ENCODE measurements around the gene PLCD1. TPM values are rescaled to one million over a fixed set of nuclear protein-coding genes. Genes with fewer than 3 reads are reported as not detected.
A peak's percentile ranks its signal among the peaks of the same experiment; 100 is the strongest.
"Not testable (repeated sequence)": the region's sequence is repeated elsewhere in the genome, so short reads cannot be mapped to it uniquely, and the experiment has no call there.

The PLCD1 gene
- total RNA-seq, 3 donors from 2014 or later: 17.0 to 36.2 (median 23.4) TPM

- Histone ChIP-seq H3K36me3 (no peaks in the 10 kb centered on the region), H3K9me3 (no peaks in the 10 kb centered on the region), H3K4me3 (no peak overlapping the region), H3K4me1 (no peaks in the 10 kb centered on the region), H3K27ac (peak overlapping the region; percentile 33 to 53), H3K27me3 (no peaks in the 10 kb centered on the region)
- TF ChIP-seq CTCF (IDR thresholded peaks at IDR 0.05): peak in 2 of 3 donors; percentile 53 to 62
- no peak for TF ChIP-seq POLR2AphosphoS5 (IDR thresholded peaks at IDR 0.05)
- no peak for TF ChIP-seq POLR2A (IDR thresholded peaks at IDR 0.05)
- intact Hi-C loops (cut with DNase I; ENCODE audit: low total_unique reads): no loop called here
- no peak for DNase-seq (ENCODE audit: low spot score in 2 of 2)
Measured at GRCh38 chr3:37974121-37975083, 55.0 kb downstream of the PLCD1 start.

- Histone ChIP-seq H3K27ac (peak overlapping the region; percentile 40 to 59), H3K4me3 (no peak overlapping the region), H3K36me3 (no peaks in the 10 kb centered on the region), H3K4me1 (no peaks in the 10 kb centered on the region), H3K9me3 (no peaks in the 10 kb centered on the region), H3K27me3 (no peaks in the 10 kb centered on the region)
- intact Hi-C loops (cut with DNase I; ENCODE audit: low total_unique reads): no loop called here
- DNase-seq (ENCODE audit: low spot score in 2 of 2): no peak
- no peak for TF ChIP-seq POLR2A (IDR thresholded peaks at IDR 0.05)
- no peak for TF ChIP-seq POLR2AphosphoS5 (IDR thresholded peaks at IDR 0.05)
- no peak for TF ChIP-seq CTCF (IDR thresholded peaks at IDR 0.05)
Measured at GRCh38 chr3:37973246-37974054, 56.0 kb downstream of the PLCD1 start.

- H3K4me3 ChIP-seq; H3K27me3 ChIP-seq; intact Hi-C loops (cut with DNase I; ENCODE audit: low total_unique reads); H3K4me1 ChIP-seq; H3K36me3 ChIP-seq; H3K9me3 ChIP-seq; DNase-seq (ENCODE audit: low spot score in 2 of 2): not testable (repeated sequence)
- H3K27ac ChIP-seq: peak overlapping the region in 1 of 2 donors; percentile 59
Measured at GRCh38 chr3:37972056-37972455, 57.4 kb downstream of the PLCD1 start.

GRCh38 chr3:37971467-37971866, 58.0 kb downstream of the PLCD1 start:
- no peak for TF ChIP-seq POLR2AphosphoS5 (IDR thresholded peaks at IDR 0.05)
- no peak for TF ChIP-seq CTCF (IDR thresholded peaks at IDR 0.05)
- TF ChIP-seq POLR2A (IDR thresholded peaks at IDR 0.05): no peak
- no peaks in the 10 kb centered on the region for H3K27me3 ChIP-seq
- H3K36me3 ChIP-seq: no peaks in the 10 kb centered on the region
- DNase-seq (ENCODE audit: low spot score in 2 of 2): no peak
- H3K27ac ChIP-seq: no peak overlapping the region
- no peaks in the 10 kb centered on the region for H3K9me3 ChIP-seq
- intact Hi-C loops (cut with DNase I; ENCODE audit: low total_unique reads): no loop called here
- no peaks in the 10 kb centered on the region for H3K4me1 ChIP-seq
- H3K4me3 ChIP-seq: no peak overlapping the region

GRCh38 chr3:37970802-37971201, 58.6 kb downstream of the PLCD1 start:
- no peak overlapping the region for H3K4me3 ChIP-seq
- no peaks in the 10 kb centered on the region for H3K27me3 ChIP-seq
- DNase-seq (ENCODE audit: low spot score in 2 of 2): no peak
- TF ChIP-seq CTCF (IDR thresholded peaks at IDR 0.05) (no peak), POLR2A (IDR thresholded peaks at IDR 0.05) (no peak), POLR2AphosphoS5 (IDR thresholded peaks at IDR 0.05) (no peak)
- H3K27ac ChIP-seq: no peak overlapping the region
- intact Hi-C loops (cut with DNase I; ENCODE audit: low total_unique reads): no loop called here
- H3K36me3 ChIP-seq: no peaks in the 10 kb centered on the region
- no peaks in the 10 kb centered on the region for H3K9me3 ChIP-seq
- no peaks in the 10 kb centered on the region for H3K4me1 ChIP-seq
